ENCODE data around the gene DCC.

Gene DCC

GRCh38 chr18:52845036-52845435 lies 505.0 kb downstream of the DCC start:
- DNase-seq: no peak

- DNase-seq: no peak
Observed at GRCh38 chr18:52850031-52850560, 510.1 kb downstream of the DCC start.

GRCh38 chr18:52861558-52861957 lies 521.6 kb downstream of the DCC start:
- no peak for DNase-seq

GRCh38 chr18:52869349-52869923 lies 529.4 kb downstream of the DCC start:
- no peak for DNase-seq

DNA sequence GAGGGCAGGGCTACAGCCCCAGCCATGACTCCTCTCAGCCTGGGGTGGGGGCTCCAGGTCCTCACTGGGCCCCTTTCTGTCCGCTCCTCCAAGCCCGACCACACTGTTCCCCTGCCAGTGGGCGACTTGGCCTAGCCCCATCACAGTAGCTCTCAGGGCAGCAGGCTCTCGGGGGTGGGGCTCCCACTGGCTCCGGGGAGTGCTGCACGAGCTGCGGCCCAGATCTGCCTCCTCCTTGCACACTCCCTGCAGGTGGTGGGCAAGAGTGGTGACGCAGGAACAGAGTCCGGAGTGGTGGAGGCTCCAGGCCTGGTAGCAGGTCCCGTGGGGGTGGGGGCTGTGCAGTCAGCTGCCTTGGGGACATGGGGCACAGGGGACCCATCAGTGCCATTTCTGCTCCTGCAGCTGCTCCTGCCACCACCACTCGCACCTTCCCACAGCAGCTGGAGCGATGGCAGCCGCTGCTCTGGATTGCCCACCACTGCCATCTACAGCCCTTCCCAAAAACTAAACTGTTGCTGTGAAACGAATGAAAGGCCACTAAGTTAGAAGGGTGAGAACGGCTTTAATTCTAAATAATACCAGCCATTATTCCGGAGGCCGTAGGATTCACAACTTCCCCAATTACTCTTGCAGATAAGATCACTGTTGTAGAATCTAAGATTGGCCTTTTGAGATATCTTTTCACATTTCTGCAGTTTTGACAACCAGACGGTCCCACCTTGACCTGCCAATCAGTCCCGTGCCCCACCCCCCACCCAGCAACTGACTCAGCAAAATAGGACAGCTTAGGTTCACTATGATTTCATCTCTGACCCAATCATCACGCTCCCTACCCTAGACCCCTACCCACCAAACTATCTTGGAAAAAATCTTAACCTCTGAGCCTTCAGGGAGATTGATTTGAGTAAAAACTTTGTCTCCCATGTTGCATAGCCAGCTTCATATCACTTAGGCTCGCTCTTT lies 530.2 kb downstream of the DCC start:
- no peak for DNase-seq

DNA sequence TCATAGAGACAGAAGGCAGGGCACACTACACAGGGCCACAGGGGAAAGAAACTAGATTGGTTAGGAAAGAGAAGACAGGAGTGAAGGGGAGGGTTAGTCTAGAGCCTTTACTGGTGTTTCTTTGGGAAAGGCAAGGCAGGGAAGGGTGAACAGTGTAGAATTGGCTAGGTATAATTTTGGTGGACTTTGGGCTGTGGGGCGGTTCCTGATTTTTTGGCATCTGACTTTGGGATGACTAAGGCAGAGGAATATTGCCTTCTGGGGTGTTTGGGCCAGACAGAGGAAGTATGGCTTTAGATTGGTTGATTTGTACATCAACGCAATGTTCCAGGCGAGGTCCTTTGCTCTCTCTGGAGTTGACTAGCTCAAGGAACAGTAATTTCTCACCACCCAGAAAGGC lies 534.8 kb downstream of the DCC start:
- no peak for DNase-seq

GRCh38 chr18:52875725-52876124 lies 535.7 kb downstream of the DCC start:
- no peak for DNase-seq

GRCh38 chr18:52888014-52888413 lies 548.0 kb downstream of the DCC start:
- DNase-seq: no peak

- DNase-seq: no peak
Observed at GRCh38 chr18:52894801-52895200, 554.8 kb downstream of the DCC start.

- no peak for DNase-seq
Observed at GRCh38 chr18:52897611-52898484, 557.9 kb downstream of the DCC start.

GRCh38 chr18:52898485-52899058 lies 558.6 kb downstream of the DCC start:
- no peak for DNase-seq

DNA sequence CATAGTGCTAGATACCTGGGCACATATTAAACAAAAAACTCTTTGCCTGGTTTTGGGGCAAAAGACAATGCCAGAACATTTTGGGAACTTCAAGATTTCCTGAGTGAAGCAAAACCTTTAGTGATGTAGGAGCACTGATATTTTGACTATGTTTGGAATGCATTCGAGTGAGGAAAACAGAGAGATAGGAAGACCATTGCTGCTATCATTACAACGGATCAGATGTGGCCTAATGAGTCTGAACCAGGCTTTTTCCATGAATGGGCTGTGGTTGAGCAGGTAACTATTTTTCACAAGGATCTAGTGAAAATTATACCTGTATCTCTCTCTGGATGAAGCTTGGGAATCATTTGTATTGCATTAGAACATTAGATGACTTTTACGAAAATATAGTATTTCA lies 562.2 kb downstream of the DCC start:
- no peak for DNase-seq

GRCh38 chr18:52903857-52904256 lies 563.9 kb downstream of the DCC start:
- DNase-seq: no peak

DNA sequence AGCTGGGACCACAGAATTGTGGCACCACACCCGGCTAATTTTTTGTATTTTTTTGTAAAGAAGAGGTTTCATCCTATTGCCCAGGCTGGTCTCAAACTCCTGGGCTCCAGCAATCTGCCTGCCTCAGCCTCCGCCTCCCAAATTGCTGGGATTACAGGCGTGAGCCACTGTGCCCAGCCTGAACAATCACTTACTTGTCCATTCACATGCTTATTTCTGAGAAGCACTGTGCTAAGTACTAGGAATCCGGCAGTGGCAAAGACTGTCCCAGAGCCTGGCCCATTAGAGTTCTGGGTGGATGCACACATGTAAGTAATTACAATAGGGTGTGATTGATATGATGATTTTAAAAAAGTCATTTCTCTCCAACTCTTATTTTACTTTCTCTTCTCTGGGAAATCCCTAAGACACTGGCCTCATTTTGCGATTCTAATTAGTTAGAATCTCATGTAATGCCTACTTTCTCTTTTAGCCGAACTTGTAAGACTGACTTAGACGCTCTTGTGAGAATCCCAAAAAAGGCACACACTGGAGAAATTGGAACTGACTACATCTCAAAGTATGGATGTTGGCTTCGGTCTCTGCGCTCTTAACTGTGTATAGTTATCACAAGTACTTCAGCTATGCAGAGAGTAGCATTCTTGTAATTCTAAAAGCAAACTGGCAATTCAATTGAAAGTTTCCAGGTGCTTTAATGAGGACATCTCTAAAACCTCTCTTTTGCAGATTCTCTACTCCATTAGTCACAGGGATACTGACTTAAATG lies 567.7 kb downstream of the DCC start:
- DNase-seq: no peak

DNA sequence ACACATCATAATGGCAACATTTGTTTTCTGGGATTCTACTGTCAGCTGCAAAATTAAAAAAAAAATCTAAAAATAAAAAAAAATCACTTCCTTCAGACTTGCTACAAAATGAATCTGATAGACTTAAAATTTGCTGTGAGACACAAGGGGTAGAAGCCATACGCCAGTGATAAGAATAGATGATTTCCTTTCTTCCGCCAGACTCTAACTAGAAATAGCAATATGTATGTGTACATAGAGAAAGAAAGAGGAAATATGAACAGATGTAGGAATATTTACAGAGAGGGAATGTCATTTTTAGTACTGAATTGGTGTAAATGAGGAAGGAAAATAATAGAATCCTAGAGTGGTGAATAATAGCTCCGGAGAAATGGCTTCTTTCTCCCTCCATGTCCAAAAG lies 574.2 kb downstream of the DCC start:
- no peak for DNase-seq

DNA sequence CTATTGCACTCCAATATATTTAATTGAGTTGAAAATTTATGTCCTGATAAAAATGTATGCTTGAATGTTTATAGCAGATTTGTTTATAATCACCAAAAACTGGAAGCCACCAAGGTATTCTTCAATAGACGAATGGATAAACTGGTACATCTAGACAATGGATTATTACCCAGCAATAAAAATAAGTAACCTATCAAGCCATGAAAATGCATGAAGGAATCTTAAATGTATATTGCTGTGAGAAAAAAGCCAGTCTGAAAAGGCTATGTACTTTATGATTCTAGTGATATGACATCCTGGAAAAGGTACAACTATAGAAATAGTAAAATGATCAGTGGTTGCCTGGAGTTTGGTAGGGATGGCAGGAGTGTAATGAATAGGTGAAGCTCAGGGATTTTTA lies 580.7 kb downstream of the DCC start:
- DNase-seq: no peak

DNA sequence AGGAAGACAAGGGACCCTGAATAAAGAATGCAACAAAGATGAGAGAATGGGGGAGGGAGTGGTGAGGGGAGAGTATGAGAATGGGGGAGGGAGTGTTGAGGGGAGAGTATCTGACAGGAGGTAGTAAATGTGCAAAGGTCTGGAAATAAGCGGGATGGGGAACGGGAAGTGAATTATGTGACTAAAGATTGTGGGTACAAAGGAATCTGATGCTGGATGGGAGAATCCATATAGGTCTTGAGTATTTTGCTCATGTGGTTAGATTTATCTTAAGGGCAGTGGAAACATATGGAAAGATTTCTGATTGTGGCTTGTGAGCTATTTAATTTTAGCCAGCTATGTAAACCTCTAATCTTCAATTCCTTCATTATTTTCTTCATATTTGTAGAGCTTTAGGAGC lies 593.4 kb downstream of the DCC start:
- DNase-seq: no peak

DNA sequence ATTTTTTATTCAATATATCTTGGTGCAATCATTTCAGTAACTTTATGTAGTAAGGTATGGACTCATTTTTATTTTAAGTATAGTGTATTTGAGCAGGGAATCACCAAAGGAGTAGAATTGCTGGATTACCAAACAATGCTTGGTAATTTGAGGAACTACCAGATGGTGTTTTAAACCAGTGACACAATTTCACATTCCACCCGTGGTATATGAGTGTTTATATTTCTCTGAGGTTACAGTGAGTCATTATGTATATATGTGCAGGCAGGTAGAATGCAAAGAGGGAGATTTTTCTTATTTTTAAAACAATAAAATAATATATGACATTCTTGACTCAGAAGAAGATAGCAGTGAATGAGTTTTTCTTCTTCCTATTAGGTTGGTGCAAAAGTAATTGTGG lies 596.9 kb downstream of the DCC start:
- DNase-seq: no peak

GRCh38 chr18:52937840-52938239 lies 597.8 kb downstream of the DCC start:
- DNase-seq: no peak

GRCh38 chr18:52945552-52945951 lies 605.6 kb downstream of the DCC start:
- no peak for DNase-seq

DNA sequence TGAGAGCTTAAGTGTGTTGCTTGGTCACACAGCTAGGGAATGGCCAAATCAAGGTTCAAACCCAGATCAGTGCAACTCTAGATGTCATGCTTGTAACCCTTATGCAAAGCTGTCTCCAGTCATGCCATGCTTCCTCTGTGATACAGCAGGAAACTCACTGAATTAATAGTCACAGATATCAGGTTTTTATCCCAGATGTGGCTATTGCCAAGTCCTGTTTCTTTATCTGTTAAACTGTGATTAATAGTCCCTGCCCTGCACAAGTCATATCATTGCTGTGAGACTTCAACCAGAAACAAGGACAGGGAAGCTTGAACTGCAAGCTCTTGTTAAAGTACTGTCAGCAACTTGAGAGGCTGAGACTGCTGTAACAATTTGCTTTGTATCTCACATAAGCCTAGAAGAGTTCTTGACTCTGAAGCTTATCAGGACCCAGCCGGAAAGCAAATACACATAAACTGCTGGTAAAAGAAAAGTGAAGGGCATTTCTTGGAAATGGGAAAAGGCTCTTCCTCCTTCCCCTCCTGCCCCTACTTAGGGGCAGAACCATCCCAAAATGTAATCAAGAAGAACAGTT lies 609.0 kb downstream of the DCC start:
- no peak for DNase-seq

DNA sequence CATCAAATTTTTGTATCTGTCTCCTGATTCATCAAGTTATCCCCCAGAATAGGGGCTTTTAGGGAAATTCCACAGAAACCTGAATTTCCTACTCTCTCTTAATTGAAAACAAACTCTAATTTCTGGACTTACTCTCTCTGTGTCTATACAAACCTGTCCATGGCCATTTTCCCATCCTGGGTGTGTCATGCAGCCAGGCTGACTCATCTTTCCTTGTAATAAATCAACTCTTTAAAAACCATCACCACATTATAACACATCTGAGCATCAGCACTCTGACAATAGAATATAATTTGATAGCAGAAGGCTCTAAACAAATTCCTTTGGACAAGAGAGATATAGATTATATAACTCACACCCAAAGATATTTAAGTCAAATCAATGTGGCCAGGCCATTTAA lies 610.2 kb downstream of the DCC start:
- no peak for DNase-seq

All from activated effector memory CD4-positive, alpha-beta T cell treated with Interleukin-2 at 50 U/mL for 16 hours (primary cell).